BLaER1 treated with 17β-estradiol and CSF1 and Interleukin-3, amounts not matched to agents 10 nM and 100 nM (cell line): Measurements from ENCODE around the gene APOBEC3F.
"Not testable (repeated sequence)": the region's sequence is repeated elsewhere in the genome, so short reads cannot be mapped to it uniquely, and the experiment has no call there.

Source experiments
- H3K27ac ChIP-seq, 11 experiments: shearing (Covaris generic); formaldehyde crosslinking; 2 replicates each; pipeline ENCODE4 v1.8.1; 2022
- H3K27me3 ChIP-seq, 11 experiments: shearing (Covaris generic); formaldehyde crosslinking; 2 replicates each; pipeline ENCODE4 v1.8.1; 2022
- H3K36me3 ChIP-seq, 11 experiments: shearing (Covaris generic); formaldehyde crosslinking; 2 replicates each; pipeline ENCODE4 v1.8.1; 2022
- H3K4me1 ChIP-seq, 10 experiments: shearing (Covaris generic); formaldehyde crosslinking; 2 replicates each; pipeline ENCODE4 v1.8.1; 2022
- H3K4me2 ChIP-seq, 11 experiments: shearing (Covaris generic); formaldehyde crosslinking; 2 replicates each; pipeline ENCODE4 v1.8.1; 2022
- H3K4me3 ChIP-seq, 10 experiments: shearing (Covaris generic); formaldehyde crosslinking; 2 replicates each; pipeline ENCODE4 v1.8.1; 2022
- H3K9ac ChIP-seq, 11 experiments: shearing (Covaris generic); formaldehyde crosslinking; 2 replicates each; pipeline ENCODE4 v1.8.1; 2022
- H3K9me3 ChIP-seq, 11 experiments: shearing (Covaris generic); formaldehyde crosslinking; replicated peaks in 1 of 11; 2 replicates each; pipeline ENCODE4 v1.8.1; 2022
- H4K20me1 ChIP-seq, 11 experiments: shearing (Covaris generic); formaldehyde crosslinking; 2 replicates each; pipeline ENCODE4 v1.8.1; 2022
- Cebpa-rat ChIP-seq, 11 experiments: shearing (Covaris generic); IDR thresholded peaks; 2 replicates each; pipeline ENCODE4 v1.8.1; 2022

APOBEC3F gene

DNA sequence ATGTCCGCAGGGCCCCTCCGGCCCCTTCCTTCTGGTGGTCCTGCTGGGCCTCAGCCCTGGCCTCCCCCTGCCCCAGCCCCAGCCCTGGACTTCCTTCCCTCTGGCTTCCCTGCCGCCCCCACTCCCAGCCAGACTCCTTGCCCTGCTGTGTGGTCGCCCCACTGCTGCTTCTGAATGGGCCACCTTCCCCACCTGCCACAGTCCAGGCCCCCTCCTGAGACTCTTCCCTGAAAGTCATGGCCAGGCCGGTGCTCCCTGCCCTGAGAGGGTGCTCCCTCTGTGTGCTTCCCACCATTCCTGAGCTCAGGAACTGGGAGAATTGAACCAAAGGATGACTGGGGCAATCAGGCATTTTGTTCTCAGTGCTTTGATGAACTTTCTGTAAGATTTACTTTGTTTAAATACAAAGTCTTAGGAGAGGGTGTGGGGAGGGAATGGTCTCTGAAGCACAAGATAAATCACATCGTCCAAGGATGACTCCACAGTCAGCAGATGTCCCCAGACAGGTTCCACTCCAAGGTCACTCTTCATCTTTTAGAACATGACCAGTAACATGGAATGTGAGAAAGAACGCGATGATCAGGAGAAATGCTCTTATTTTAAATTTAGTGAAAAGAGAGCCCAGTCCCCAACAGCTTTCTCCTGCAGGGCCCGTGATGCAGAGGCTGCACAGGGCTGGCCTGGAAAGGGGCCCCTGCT lies 19.0 kb upstream of the APOBEC3F start:
- H3K4me1 ChIP-seq, result peaks cover 26 to 44% (median 34%) of the 10 kb centered on the region in 10 experiments
- peak overlapping the region; percentile 44 to 84 (median 75); a peak in 20 of 22 replicates for H3K9ac ChIP-seq
- no peaks in the 10 kb centered on the region for H3K27me3 ChIP-seq
- no peaks in the 10 kb centered on the region for H3K9me3 ChIP-seq
- H3K4me2 ChIP-seq, result peak overlapping the region; percentile 68 to 96 (median 87)
- H3K27ac ChIP-seq, result peak overlapping the region in 10 of 11 experiments; percentile 60 to 85 (median 80); a peak in 19 of 22 replicates
- TF ChIP-seq Cebpa-rat (IDR thresholded peaks at IDR 0.05), result no peak
- peak overlapping the region; percentile 29 to 68 (median 63); a peak in 19 of 20 replicates for H3K4me3 ChIP-seq
- H4K20me1 ChIP-seq, result no peaks in the 10 kb centered on the region; a peak in 1 of 22 replicates
- peaks cover 6 to 38% (median 21%) of the 10 kb centered on the region in 11 experiments; a peak in 18 of 22 replicates for H3K36me3 ChIP-seq

DNA sequence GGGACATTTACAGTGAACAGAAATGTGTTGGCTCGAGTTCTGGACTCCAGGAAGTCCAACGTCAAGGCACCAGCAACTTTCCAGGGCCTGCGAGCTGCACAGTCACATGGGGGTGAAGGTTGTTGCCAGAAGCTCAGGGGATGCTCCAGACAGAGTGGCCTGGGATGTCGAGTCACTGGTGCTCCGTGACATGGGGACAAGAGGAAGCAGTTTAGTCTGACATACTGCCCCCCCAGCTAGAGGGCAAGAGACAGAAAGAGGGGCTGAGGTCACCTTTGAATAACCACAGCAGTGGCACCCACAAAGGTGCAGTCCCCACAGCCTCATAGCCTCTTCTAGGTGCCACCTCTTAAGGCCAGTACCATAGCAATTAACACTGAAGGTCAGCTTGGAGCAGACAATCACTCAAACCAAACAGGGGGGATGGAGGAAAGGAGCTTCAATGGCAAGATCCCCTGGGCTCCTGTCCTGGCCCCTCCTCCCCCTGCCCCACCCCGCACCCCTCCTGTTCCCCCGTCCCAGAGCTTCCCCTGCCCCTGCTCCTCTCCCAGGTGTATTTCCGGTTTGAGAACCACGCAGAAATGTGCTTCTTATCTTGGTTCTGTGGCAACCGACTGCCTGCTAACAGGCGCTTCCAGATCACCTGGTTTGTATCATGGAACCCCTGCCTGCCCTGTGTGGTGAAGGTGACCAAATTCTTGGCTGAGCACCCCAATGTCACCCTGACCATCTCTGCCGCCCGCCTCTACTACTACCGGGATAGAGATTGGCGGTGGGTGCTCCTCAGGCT lies 15.9 kb upstream of the APOBEC3F start:
- Histone ChIP-seq H3K27ac (no peak overlapping the region), H3K4me2 (no peak overlapping the region), H3K36me3 (peaks cover 0 to 22% (median 14%) of the 10 kb centered on the region in 11 experiments; a peak in 13 of 22 replicates), H3K9ac (no peak overlapping the region; a peak in 1 of 22 replicates), H3K9me3 (no peaks in the 10 kb centered on the region), H3K4me3 (no peak overlapping the region), H4K20me1 (no peaks in the 10 kb centered on the region), H3K4me1 (peaks cover 23 to 32% (median 28%) of the 10 kb centered on the region in 10 experiments), H3K27me3 (no peaks in the 10 kb centered on the region)
- no peak for TF ChIP-seq Cebpa-rat (IDR thresholded peaks at IDR 0.05)

DNA sequence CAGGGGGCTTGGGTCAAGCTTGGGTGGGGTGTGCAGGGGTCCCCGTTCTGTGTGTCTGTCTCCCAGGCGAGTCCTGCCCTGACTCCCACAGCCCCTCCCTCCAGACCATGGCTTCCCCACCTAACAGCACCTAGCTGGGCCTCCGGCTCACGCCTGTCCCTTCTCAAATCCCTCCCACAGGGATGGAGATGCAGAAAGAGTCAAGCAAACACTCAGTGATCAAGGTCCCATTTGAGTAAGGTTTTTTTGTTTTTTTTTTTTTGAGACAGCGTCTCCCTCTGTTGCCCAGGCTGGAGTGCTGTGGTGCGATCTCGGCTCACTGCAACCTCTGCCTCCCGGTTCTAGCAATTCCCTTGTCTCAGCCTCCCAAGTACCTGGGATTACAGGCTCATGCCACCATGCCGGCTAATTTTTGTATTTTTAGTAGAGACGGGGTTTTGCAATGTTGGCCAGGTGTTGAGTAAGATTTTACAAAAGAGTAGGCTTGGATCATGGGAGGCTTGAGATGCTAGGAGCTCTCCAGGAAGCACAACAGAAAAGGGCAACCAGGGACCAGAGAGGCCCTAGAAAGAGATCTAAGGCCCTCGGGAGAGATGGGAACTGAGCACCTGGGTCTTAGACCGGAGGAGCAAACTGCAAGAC lies 14.0 kb upstream of the APOBEC3F start:
- Histone ChIP-seq H3K4me1 (peaks cover 7 to 27% (median 19%) of the 10 kb centered on the region in 10 experiments; a peak in 19 of 20 replicates), H3K9ac (no peak overlapping the region), H4K20me1 (no peaks in the 10 kb centered on the region), H3K27me3 (no peaks in the 10 kb centered on the region), H3K4me3 (no peak overlapping the region), H3K27ac (no peak overlapping the region), H3K36me3 (peaks cover 0 to 22% (median 14%) of the 10 kb centered on the region in 11 experiments; a peak in 13 of 22 replicates), H3K9me3 (no peaks in the 10 kb centered on the region), H3K4me2 (no peak overlapping the region)
- no peak for TF ChIP-seq Cebpa-rat (IDR thresholded peaks at IDR 0.05)

DNA sequence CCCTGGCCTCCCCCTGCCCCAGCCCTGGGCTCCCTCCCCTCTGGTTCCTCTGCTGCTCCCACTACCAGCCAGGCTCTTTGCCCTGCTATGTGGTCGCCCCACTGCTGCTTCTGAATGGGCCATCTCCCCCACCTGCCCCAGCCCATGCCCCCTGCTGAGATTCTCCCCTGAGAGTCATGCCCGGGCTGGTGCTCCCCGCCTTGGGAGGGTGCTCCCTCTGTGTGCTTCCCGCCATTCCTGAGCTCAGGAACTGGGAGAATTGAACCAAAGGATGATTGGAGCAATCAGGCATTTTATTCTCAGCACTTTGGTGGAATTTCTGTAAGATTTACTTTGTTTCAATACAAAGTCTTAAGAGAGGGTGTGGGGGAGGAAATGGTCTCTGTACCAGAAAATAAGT lies 12.9 kb upstream of the APOBEC3F start:
- Histone ChIP-seq H3K4me3 (no peak overlapping the region), H3K9ac (no peak overlapping the region), H3K4me2 (no peak overlapping the region), H3K27ac (no peak overlapping the region), H3K9me3 (no peaks in the 10 kb centered on the region), H3K27me3 (no peaks in the 10 kb centered on the region), H3K36me3 (peaks cover 0 to 22% (median 14%) of the 10 kb centered on the region in 11 experiments; a peak in 13 of 22 replicates), H3K4me1 (peaks cover 4 to 16% (median 9%) of the 10 kb centered on the region in 10 experiments; a peak in 12 of 20 replicates), H4K20me1 (no peaks in the 10 kb centered on the region)
- TF ChIP-seq Cebpa-rat (IDR thresholded peaks at IDR 0.05), result no peak

DNA sequence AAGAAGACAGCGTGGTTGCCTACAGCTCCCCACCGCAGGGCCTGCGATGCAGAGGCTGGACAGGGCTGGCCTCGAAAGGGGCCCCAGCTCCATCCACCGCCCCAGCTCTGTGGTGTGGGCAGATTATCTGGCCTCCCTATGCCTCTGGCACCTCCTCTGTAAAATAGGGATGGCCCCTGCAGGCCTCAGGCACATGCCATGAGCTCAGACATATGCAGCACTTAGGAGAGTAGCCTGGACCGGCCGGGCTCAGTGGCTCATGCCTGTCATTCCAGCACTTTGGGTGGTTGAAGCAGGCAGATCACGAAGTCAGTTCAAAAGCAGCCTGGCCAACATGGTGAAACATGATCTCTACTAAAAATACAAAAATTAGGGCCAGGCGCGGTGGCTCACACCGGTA lies 12.4 kb upstream of the APOBEC3F start:
- no peak overlapping the region for H3K27ac ChIP-seq
- H3K4me3 ChIP-seq, result no peak overlapping the region
- no peak overlapping the region for H3K9ac ChIP-seq
- H4K20me1 ChIP-seq, result no peaks in the 10 kb centered on the region
- peaks cover 4 to 11% (median 8%) of the 10 kb centered on the region in 10 experiments; a peak in 11 of 20 replicates for H3K4me1 ChIP-seq
- no peaks in the 10 kb centered on the region for H3K9me3 ChIP-seq
- no peak for TF ChIP-seq Cebpa-rat (IDR thresholded peaks at IDR 0.05)
- H3K4me2 ChIP-seq, result no peak overlapping the region
- no peaks in the 10 kb centered on the region for H3K27me3 ChIP-seq
- H3K36me3 ChIP-seq, result peaks cover 0 to 19% (median 12%) of the 10 kb centered on the region in 11 experiments; a peak in 13 of 22 replicates

DNA sequence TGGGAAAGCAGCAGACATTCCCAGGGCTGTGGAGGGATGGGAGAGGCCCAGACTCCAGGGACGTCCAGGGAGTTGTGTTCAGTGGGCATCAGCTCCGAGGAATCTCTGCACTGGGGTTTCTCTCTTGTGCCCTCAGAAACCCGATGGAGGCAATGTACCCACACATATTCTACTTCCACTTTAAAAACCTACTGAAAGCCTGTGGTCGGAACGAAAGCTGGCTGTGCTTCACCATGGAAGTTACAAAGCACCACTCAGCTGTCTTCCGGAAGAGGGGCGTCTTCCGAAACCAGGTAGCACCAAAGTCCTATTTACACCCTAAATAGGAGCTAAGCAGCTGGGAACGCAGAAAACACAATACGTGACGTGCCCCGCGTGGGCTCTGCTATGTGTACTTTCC lies 11.4 kb upstream of the APOBEC3F start:
- no peak overlapping the region for H3K4me2 ChIP-seq
- no peak overlapping the region for H3K4me3 ChIP-seq
- no peak overlapping the region for H3K9ac ChIP-seq
- no peaks in the 10 kb centered on the region for H3K9me3 ChIP-seq
- no peak overlapping the region for H3K27ac ChIP-seq
- no peaks in the 10 kb centered on the region; a peak in 1 of 22 replicates for H4K20me1 ChIP-seq
- no peaks in the 10 kb centered on the region for H3K27me3 ChIP-seq
- peaks cover 0 to 10% (median 3%) of the 10 kb centered on the region in 11 experiments; a peak in 8 of 22 replicates for H3K36me3 ChIP-seq
- peaks cover 4 to 11% (median 8%) of the 10 kb centered on the region in 10 experiments; a peak in 11 of 20 replicates for H3K4me1 ChIP-seq
- TF ChIP-seq Cebpa-rat (IDR thresholded peaks at IDR 0.05), result no peak

DNA sequence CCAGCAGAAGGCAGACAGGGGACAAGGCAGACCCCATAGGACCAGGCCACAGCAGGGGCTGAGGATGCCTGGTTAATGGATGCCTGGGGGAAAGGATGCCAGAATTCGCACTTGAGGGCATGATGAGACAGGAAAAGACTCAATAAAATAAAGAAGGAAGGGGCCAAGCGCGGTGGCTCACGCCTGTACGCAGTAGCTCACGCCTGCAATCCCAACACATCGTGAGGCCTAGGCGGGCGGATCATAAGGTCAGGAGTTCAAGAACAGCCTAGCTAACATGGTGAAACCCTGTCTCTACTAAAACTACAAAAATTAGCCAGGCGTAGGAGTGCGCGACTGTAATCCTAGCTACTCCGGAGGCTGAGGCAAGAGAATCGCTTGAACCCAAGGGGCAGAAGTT lies 10.0 kb upstream of the APOBEC3F start:
- TF ChIP-seq Cebpa-rat (IDR thresholded peaks at IDR 0.05), result no peak

DNA sequence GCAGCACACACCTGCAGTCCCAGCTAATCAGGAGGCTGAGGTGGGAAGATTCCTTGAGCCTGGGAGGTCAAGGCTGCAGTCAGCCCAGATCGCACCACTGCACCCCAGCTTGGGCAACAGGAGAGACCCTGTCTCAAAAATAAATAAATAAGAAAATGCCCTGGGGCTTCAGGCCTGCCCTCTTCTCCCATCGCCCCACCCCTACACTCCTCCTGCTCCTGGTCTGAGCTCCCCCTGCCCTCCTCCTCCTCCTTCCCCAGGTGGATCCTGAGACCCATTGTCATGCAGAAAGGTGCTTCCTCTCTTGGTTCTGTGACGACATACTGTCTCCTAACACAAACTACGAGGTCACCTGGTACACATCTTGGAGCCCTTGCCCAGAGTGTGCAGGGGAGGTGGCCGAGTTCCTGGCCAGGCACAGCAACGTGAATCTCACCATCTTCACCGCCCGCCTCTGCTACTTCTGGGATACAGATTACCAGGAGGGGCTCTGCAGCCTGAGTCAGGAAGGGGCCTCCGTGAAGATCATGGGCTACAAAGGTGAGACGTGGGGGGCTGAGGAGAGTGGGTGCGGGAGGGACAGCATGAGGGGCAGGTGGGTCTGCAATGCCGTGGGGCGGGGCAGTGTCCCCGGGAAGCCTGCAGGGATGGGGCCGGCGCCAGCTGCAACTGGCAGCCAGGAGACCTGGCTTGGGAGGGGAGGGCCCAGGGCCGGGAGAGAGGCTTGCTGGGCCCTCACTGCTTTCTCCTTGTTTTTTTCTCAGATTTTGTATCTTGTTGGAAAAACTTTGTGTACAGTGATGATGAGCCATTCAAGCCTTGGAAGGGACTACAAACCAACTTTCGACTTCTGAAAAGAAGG lies 9.0 kb upstream of the APOBEC3F start:
- peak overlapping the region in 4 of 11 experiments; percentile 5 to 29 (median 20); a peak in 3 of 22 replicates for H3K4me2 ChIP-seq
- H3K4me1 ChIP-seq, H3K36me3 ChIP-seq, H3K9ac ChIP-seq, H3K9me3 ChIP-seq, H3K27ac ChIP-seq, H3K4me3 ChIP-seq, H4K20me1 ChIP-seq, H3K27me3 ChIP-seq: not testable (repeated sequence)

More for the DNA sequence above, 10.0 kb upstream of the APOBEC3F start:
- Histone ChIP-seq H3K36me3 (no peaks in the 10 kb centered on the region; a peak in 1 of 22 replicates), H3K4me3 (no peak overlapping the region), H4K20me1 (no peaks in the 10 kb centered on the region; a peak in 1 of 22 replicates), H3K27me3 (no peaks in the 10 kb centered on the region), H3K4me2 (peak overlapping the region in 6 of 11 experiments; percentile 3 to 29 (median 17); a peak in 5 of 22 replicates), H3K9me3 (no peaks in the 10 kb centered on the region), H3K4me1 (peaks cover 4 to 11% (median 8%) of the 10 kb centered on the region in 10 experiments; a peak in 11 of 20 replicates), H3K9ac (no peak overlapping the region), H3K27ac (no peak overlapping the region)

DNA sequence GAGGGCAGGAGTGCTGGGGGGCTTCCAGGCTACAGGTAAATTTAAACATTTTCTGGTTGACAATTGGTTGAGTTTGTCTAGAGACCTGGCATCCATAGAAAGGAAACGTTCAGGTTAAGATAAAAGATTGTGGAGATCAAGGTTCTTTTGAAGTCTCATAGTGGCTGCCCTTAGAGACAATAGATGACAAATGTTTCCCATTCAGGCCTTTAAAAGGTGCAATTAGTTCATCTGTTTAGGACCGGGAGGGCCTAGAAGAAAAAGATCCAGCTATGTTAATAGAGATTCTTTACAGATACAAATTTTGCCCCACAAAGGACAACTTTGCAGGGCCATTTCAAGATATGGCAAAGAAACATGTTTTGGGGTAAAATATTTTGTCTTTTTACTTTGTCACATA lies 3.6 kb upstream of the APOBEC3F start:
- H3K36me3 ChIP-seq, H3K27ac ChIP-seq, H4K20me1 ChIP-seq, H3K9me3 ChIP-seq, H3K4me3 ChIP-seq, H3K27me3 ChIP-seq, H3K4me2 ChIP-seq, H3K9ac ChIP-seq: not testable (repeated sequence)
- H3K4me1 ChIP-seq, result peaks cover 13 to 23% (median 20%) of the 10 kb centered on the region in 10 experiments
